Epithelial cell of esophagus (primary cell): ENCODE results near the gene USE1.

Source experiments
- DNase-seq: peaks from one replicate; pipeline ENCODE4 v3.0.0; 2010; ENCODE audit warnings: low read depth
- H3K4me3 ChIP-seq: 2 replicates; pipeline ENCODE4 v1.5.1; 2011; ENCODE audit warnings: mild to moderate bottlenecking, low read length, control low read depth
- TF ChIP-seq, protein P1 (sequence below): IDR thresholded peaks from 2 replicates; pipeline ENCODE4 v1.5.1; 2011; ENCODE audit warnings: low read depth, mild to moderate bottlenecking, low read length, control low read depth, inconsistent platforms; ENCODE audit not compliant: insufficient read depth; ENCODE audit errors: missing control alignments

USE1 gene

DNA sequence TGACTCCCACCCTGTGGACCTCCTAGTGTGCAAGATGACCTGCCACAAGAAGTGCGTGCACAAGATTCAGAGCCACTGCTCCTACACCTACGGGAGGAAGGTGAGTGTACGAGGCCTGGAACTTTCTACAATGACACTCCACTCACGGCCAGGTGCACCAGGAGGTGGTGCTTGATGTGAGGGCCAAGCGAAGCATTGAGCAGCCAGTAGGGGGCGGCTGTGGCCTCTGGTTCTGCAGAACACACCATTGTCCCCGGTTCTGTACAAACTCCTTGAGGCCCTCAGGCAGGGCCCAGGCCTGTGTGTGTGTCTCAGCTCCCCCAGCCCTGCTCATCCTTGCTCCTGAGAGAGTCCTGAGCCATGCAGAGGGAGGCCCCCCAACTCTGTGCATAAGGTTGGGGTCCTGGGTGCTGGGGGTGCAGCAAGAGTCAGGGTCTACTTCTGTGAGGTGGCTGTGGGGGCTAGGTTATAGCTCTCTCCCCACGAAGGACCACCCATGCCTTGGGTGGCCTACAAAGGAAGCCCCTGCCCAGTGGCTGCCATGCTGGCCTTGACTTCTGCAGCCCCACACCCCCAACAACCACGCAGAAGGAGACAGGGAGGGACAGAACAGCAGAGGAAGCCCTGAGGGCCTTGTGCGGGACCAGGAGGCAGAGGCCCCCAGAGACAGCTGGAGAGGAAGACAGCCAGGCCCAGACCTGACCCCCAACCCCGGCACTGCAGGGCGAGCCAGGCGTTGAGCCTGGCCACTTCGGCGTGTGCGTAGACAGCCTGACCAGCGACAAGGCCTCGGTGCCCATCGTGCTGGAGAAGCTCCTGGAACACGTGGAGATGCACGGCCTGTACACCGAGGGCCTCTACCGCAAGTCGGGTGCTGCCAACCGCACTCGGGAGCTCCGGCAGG lies 9.7 kb upstream of the USE1 start:
- no peak overlapping the region for H3K4me3 ChIP-seq
- DNase-seq, result peak; percentile 76
- TF ChIP-seq, protein P1, sequence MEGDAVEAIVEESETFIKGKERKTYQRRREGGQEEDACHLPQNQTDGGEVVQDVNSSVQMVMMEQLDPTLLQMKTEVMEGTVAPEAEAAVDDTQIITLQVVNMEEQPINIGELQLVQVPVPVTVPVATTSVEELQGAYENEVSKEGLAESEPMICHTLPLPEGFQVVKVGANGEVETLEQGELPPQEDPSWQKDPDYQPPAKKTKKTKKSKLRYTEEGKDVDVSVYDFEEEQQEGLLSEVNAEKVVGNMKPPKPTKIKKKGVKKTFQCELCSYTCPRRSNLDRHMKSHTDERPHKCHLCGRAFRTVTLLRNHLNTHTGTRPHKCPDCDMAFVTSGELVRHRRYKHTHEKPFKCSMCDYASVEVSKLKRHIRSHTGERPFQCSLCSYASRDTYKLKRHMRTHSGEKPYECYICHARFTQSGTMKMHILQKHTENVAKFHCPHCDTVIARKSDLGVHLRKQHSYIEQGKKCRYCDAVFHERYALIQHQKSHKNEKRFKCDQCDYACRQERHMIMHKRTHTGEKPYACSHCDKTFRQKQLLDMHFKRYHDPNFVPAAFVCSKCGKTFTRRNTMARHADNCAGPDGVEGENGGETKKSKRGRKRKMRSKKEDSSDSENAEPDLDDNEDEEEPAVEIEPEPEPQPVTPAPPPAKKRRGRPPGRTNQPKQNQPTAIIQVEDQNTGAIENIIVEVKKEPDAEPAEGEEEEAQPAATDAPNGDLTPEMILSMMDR, result peak; percentile 72

DNA sequence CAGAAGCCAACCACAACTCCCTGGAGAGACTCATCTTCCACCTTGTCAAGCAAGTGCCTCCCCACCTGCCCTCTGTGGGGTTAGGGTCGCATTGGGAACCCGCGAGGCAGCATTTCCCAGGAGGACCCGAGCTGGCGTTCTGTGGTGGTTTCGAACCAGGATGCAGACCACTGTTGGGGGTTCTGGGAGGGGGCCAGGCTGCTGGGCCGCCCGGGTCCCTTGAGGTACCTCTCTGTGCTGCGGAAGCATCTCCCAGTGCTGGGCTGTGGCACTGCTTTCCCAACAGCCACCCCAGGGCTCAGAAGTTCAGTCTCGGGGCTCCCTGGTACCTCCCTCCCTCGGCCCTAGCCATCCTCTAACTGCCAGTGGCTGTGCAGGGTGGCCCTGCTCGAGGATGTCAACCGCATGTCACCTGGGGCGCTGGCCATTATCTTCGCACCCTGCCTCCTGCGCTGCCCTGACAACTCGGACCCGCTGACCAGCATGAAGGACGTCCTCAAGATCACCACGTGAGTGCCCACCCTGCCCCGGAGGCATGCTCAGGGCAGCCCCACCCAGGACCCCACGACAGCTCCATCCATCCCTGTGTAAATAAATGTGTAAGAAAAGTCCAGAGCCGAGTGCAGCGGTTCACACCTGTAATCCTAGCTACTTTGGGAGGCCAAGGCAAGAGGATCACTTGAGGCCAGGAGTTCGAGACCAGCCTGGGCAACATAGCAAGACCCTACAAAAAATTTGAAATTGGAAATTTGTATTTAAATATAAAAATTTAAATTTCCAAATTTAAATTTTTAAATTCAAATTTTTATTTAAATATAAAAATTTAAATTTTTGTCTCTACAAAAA lies 8.2 kb upstream of the USE1 start:
- no peak for DNase-seq
- TF ChIP-seq, protein P1, result no peak
- no peak overlapping the region for H3K4me3 ChIP-seq

GRCh38 chr19:17209126-17210036 lies 5.8 kb upstream of the USE1 start:
- TF ChIP-seq, protein P1, result no peak
- DNase-seq, result peak; percentile 38

DNA sequence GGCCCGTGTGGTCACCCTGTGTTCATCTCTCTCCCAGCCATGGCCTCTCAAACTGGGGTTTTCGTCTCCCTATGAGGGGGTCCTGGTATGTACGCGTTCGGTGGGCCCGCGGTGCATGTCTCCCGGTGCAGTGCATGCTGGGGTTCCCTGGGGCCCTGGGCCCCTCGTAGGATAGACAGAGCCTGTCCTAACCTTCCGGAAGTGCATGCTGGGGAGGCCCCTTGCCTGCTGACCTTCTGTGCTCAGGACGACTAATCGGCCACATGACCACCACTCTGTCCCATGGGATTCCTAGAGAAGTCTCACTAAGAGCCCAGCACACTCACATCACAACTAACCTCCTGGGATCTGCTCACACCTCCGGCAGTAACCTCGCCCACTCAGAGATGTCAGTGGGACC lies 4.9 kb upstream of the USE1 start:
- no peak overlapping the region for H3K4me3 ChIP-seq
- TF ChIP-seq, protein P1, result no peak
- DNase-seq, result no peak

More at GRCh38 chr19:17209126-17210036, 5.8 kb upstream of the USE1 start:
- no peak overlapping the region for H3K4me3 ChIP-seq

- TF ChIP-seq, protein P1, result no peak
- DNase-seq, result no peak
These were observed 3.4 kb upstream of the USE1 start for GRCh38 chr19:17211547-17212446.

More at GRCh38 chr19:17211547-17212446, 3.4 kb upstream of the USE1 start:
- no peak overlapping the region for H3K4me3 ChIP-seq
